HCT116 (cell line): ENCODE data around the gene ALAS1.

ENCODE experiments used
- CEBPB ChIP-seq: IDR thresholded peaks from 2 replicates; pipeline ENCODE4 v1.6.1; 2012; ENCODE audit warnings: low read depth
- CTCF ChIP-seq, 3 experiments: fragments of 200-600 bp in 1 of 3; sonication (generic) in 1 of 3; IDR thresholded peaks in 2 of 3; conservative IDR thresholded peaks in 1 of 3; 2 replicates each; pipeline ENCODE4 v1.5.1; 2012 to 2017; ENCODE audit warnings: low read depth in 2 of 3, low read length in 2 of 3, antibody characterized with exemption in 1 of 3, borderline replicate concordance in 1 of 3, control low read depth in 1 of 3, mild to moderate bottlenecking in 1 of 3, mixed read lengths in 1 of 3, mixed run types in 1 of 3, moderate library complexity in 1 of 3; ENCODE audit not compliant: insufficient read depth in 1 of 3
- ELF1 ChIP-seq: IDR thresholded peaks from 2 replicates; pipeline ENCODE4 v1.6.1; 2012; ENCODE audit warnings: low read depth, borderline replicate concordance
- EZH2phosphoT487 ChIP-seq: fragments of 200-600 bp; IDR thresholded peaks from 2 replicates; pipeline ENCODE4 v1.6.1; 2018; ENCODE audit warnings: antibody characterized with exemption, borderline replicate concordance
- POLR2A ChIP-seq: IDR thresholded peaks from 2 replicates; pipeline ENCODE4 v1.7.0; 2011; ENCODE audit warnings: borderline replicate concordance; ENCODE audit not compliant: insufficient read depth, insufficient read length; ENCODE audit errors: extremely low read depth
- POLR2AphosphoS5 ChIP-seq: IDR thresholded peaks from 2 replicates; pipeline ENCODE4 v1.6.1; 2011; ENCODE audit warnings: mild to moderate bottlenecking, low read depth, low read length, moderate library complexity
- TF ChIP-seq, protein P1 (sequence below): IDR thresholded peaks from 2 replicates; pipeline ENCODE4 v1.6.1; 2011; ENCODE audit warnings: mild to moderate bottlenecking, low read length, moderate library complexity; ENCODE audit not compliant: insufficient replicate concordance; ENCODE audit errors: extremely low read depth
- TF ChIP-seq, protein P2 (sequence below): IDR thresholded peaks from 2 replicates; pipeline ENCODE4 v1.6.1; 2012

GRCh38 chr3:52185311-52185710 lies 12.6 kb upstream of the ALAS1 start:
- TF ChIP-seq CTCF (IDR thresholded peaks at IDR 0.05 in 2 of 3, conservative IDR thresholded peaks at IDR 0.05 in 1 of 3; ENCODE audit: borderline replicate concordance in 1 of 3, insufficient read depth in 1 of 3, low read depth in 2 of 3, low read length in 2 of 3) = no peak
- TF ChIP-seq, protein P1, sequence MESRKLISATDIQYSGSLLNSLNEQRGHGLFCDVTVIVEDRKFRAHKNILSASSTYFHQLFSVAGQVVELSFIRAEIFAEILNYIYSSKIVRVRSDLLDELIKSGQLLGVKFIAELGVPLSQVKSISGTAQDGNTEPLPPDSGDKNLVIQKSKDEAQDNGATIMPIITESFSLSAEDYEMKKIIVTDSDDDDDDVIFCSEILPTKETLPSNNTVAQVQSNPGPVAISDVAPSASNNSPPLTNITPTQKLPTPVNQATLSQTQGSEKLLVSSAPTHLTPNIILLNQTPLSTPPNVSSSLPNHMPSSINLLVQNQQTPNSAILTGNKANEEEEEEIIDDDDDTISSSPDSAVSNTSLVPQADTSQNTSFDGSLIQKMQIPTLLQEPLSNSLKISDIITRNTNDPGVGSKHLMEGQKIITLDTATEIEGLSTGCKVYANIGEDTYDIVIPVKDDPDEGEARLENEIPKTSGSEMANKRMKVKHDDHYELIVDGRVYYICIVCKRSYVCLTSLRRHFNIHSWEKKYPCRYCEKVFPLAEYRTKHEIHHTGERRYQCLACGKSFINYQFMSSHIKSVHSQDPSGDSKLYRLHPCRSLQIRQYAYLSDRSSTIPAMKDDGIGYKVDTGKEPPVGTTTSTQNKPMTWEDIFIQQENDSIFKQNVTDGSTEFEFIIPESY = no peak
- no peak for TF ChIP-seq ELF1
- TF ChIP-seq POLR2AphosphoS5 = no peak
- TF ChIP-seq, protein P2, sequence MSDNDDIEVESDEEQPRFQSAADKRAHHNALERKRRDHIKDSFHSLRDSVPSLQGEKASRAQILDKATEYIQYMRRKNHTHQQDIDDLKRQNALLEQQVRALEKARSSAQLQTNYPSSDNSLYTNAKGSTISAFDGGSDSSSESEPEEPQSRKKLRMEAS = no peak
- TF ChIP-seq EZH2phosphoT487 = no peak
- TF ChIP-seq POLR2A = no peak
- TF ChIP-seq CEBPB = no peak
